Tibial nerve (tissue), 4 donors: ENCODE measurements around the gene NUP214. TPM values are rescaled to one million over a fixed set of nuclear protein-coding genes. Genes with fewer than 3 reads are reported as not detected.
"Not testable (repeated sequence)": the region's sequence is repeated elsewhere in the genome, so short reads cannot be mapped to it uniquely, and the experiment has no call there.

Source experiments
- DNase-seq, 2 donors: peaks; one replicate each; pipeline ENCODE4 v3.0.0-alpha.2; 2019; ENCODE audit warnings: low spot score in 2 of 2
- H3K27ac ChIP-seq, 4 donors: fragments of 200-600 bp; sonication (generic) in 3 of 4; one replicate each; pipeline ENCODE4 v1.5.1; 2017 to 2019; ENCODE audit warnings: mild to moderate bottlenecking in 1 of 4
- H3K27me3 ChIP-seq, 2 donors: fragments of 200-600 bp; sonication (generic) in 1 of 2; one replicate each; pipeline versions ENCODE4 v1.5.1 to v1.6.0; 2017 to 2019
- H3K36me3 ChIP-seq, 3 donors: fragments of 200-600 bp; sonication (generic); one replicate each; pipeline ENCODE4 v1.5.1; 2018 to 2019
- H3K4me1 ChIP-seq, 4 donors: fragments of 200-600 bp; sonication (generic) in 3 of 4; one replicate each; pipeline ENCODE4 v1.5.1; 2017 to 2019
- H3K4me3 ChIP-seq, 4 donors: fragments of 200-600 bp; sonication (generic) in 3 of 4; one replicate each; pipeline ENCODE4 v1.5.1; 2017 to 2019; ENCODE audit warnings: mild to moderate bottlenecking in 1 of 4, moderate library complexity in 1 of 4
- H3K9me3 ChIP-seq, 4 donors: fragments of 200-600 bp; sonication (generic) in 3 of 4; one replicate each; pipeline ENCODE4 v1.5.1; 2017 to 2019
- EP300 ChIP-seq, 2 donors: sonication (generic); formaldehyde crosslinking; IDR thresholded peaks; one replicate each; pipeline ENCODE4 v1.6.1; 2017; ENCODE audit warnings: antibody characterized with exemption in 2 of 2, mild to moderate bottlenecking in 1 of 2
- POLR2A ChIP-seq, 2 donors: fragments of 450-650 bp; IDR thresholded peaks; one replicate each; pipeline ENCODE4 v1.6.1; 2017; ENCODE audit warnings: antibody characterized with exemption in 2 of 2, mild to moderate bottlenecking in 2 of 2, moderate library complexity in 2 of 2
- WGBS, 2 donors: methylation state at CpG; one replicate each; pipeline ENCODE4 v1.1.5; 2018; 5-methylcytosine and 5-hydroxymethylcytosine counted together
- total RNA-seq, 4 donors: library from RNA; depleted of rRNA; stranded (reverse); fragments of >200 nt; gene quantifications; one replicate each; pipeline ENCODE4 v1.1.0, GENCODE V29; 2016
- TF ChIP-seq, protein P1 (sequence below), 5 experiments: fragments of 200-600 bp in 3 of 5; fragments of 450-650 bp in 2 of 5; sonication (generic) in 3 of 5; IDR thresholded peaks; one replicate each; pipeline ENCODE4 v1.5.1; 2016 to 2019; ENCODE audit warnings: antibody characterized with exemption in 5 of 5, mild to moderate bottlenecking in 3 of 5, moderate library complexity in 2 of 5

The NUP214 gene
- total RNA-seq, 4 donors from 2014 or later = 39.8 to 94.2 (median 70.2) TPM

DNA sequence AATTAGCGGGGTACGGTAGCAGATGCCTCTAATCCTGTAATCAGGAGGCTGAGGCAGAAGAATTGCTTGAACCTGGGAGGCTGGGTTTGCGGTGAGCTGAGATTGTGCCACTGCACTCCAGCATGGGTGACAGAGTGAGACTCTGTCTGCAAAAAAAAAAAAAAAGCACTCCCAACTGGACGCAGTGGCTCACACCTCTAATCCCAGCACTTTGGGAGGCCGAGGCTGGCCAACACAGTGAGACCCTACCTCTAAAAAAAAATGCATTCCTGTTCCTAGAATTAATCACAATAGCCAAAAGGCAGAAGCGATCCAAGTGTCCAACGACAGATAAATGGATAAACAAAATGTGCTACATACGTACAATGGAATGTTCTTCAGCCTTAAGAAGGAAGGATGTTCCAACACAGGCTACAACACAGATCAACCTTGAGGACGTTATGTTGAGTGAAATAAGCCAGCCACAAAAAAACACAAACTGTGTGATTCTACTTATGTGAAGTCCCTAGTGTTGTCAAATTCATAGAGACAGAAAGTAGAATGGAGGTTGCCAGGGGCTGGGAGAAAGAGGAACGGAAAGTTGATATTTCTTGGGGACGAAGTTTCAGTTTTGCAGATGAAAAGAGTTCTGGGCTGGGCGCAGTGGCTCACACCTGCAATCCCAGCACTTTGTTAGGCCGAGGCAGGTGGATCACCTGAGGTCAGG is 137.1 kb downstream of the NUP214 start:
- peak overlapping the region in 1 of 4 donors; percentile 17 for H3K27ac ChIP-seq
- H3K4me3 ChIP-seq = no peak overlapping the region
- peaks cover 0 to 23% (median 0%) of the 10 kb centered on the region in 3 donors for H3K36me3 ChIP-seq
- H3K27me3 ChIP-seq = no peaks in the 10 kb centered on the region
- H3K9me3 ChIP-seq = no peaks in the 10 kb centered on the region
- no peak for DNase-seq
- WGBS, 2 donors = 80% methylated on average over 13 of the region's 13 CpGs
- peaks cover 0 to 25% (median 2%) of the 10 kb centered on the region in 4 donors for H3K4me1 ChIP-seq
- no peak for TF ChIP-seq EP300 (IDR thresholded peaks at IDR 0.05)
- TF ChIP-seq, protein P1, sequence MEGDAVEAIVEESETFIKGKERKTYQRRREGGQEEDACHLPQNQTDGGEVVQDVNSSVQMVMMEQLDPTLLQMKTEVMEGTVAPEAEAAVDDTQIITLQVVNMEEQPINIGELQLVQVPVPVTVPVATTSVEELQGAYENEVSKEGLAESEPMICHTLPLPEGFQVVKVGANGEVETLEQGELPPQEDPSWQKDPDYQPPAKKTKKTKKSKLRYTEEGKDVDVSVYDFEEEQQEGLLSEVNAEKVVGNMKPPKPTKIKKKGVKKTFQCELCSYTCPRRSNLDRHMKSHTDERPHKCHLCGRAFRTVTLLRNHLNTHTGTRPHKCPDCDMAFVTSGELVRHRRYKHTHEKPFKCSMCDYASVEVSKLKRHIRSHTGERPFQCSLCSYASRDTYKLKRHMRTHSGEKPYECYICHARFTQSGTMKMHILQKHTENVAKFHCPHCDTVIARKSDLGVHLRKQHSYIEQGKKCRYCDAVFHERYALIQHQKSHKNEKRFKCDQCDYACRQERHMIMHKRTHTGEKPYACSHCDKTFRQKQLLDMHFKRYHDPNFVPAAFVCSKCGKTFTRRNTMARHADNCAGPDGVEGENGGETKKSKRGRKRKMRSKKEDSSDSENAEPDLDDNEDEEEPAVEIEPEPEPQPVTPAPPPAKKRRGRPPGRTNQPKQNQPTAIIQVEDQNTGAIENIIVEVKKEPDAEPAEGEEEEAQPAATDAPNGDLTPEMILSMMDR (IDR thresholded peaks at IDR 0.05) = no peak
- no peak for TF ChIP-seq POLR2A (IDR thresholded peaks at IDR 0.05)

DNA sequence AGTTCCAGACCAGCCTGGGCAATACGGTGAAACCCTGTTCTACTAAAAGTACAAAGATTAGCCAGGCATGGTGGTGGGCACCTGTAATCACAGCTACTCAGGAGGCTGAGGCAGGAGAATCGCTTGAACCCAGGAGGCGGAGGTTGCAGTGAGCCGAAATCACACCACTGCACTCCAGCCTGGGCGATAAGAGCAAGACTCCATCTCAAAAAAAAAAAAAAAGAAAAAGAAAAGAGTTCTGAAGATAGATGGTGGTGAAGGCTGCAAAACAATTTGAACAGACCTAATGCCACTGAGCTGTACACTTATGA is 137.6 kb downstream of the NUP214 start:
- not testable (repeated sequence) for H3K9me3 ChIP-seq, H3K27me3 ChIP-seq, DNase-seq, H3K4me3 ChIP-seq
- peaks cover 0 to 20% (median 2%) of the 10 kb centered on the region in 4 donors for H3K4me1 ChIP-seq
- peak overlapping the region in 1 of 4 donors; percentile 17 for H3K27ac ChIP-seq
- WGBS, 2 donors = 86 to 92% methylated on average over 5 of the region's 5 CpGs
- H3K36me3 ChIP-seq = peaks cover 0 to 23% (median 0%) of the 10 kb centered on the region in 3 donors

DNA sequence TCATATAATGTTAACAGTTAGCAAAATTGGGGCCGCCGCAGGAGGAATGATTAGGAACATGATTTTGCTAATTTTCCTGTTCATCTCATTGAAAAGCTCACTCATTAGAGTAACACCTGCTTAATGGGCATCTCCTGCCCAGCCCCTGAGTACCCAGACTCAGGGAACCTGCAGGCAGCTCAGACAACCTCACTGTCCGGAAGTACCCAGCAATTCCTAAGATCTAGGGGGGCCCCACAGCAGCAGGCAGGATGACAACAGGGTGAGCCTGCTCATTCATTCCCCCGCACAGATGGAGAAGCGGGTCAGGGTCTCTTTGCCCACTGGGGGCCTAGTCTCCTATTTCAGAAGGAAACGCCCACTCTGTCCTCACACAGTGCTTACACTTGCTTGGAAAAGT is 138.3 kb downstream of the NUP214 start:
- H3K4me1 ChIP-seq = peaks cover 0 to 19% (median 2%) of the 10 kb centered on the region in 4 donors
- H3K4me3 ChIP-seq = no peak overlapping the region
- no peaks in the 10 kb centered on the region for H3K9me3 ChIP-seq
- DNase-seq = no peak
- 75 to 83% methylated on average over 6 of the region's 6 CpGs for WGBS, 2 donors
- peak overlapping the region in 1 of 4 donors; percentile 11 for H3K27ac ChIP-seq
- H3K36me3 ChIP-seq = peaks cover 0 to 23% (median 0%) of the 10 kb centered on the region in 3 donors
- no peaks in the 10 kb centered on the region for H3K27me3 ChIP-seq
- TF ChIP-seq, protein P1 (IDR thresholded peaks at IDR 0.05) = no peak
- TF ChIP-seq EP300 (IDR thresholded peaks at IDR 0.05) (no peak), POLR2A (IDR thresholded peaks at IDR 0.05) (no peak)

DNA sequence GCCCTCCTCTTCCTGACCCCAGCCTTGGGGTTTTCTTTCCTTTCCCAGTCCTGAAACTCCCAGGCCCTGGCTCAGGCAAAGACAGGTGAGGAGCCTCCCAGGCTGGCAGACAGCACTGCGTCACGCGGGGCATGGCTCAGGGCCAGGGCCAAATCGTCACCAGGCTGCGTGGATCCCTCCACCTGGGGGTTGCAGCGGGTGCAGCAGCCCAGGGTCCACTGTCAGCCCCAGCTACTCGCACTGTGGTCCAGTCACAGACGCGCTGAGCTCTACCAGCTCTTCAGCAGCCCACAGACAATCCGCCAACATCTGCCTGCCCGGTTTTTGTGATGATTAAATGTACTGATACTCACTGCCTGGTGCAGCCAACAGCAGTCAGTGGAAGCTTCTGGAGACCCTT is 138.8 kb downstream of the NUP214 start:
- Histone ChIP-seq H3K27me3 (no peaks in the 10 kb centered on the region), H3K4me1 (peaks cover 0 to 20% (median 2%) of the 10 kb centered on the region in 4 donors), H3K9me3 (no peaks in the 10 kb centered on the region), H3K4me3 (no peak overlapping the region), H3K36me3 (peaks cover 0 to 21% (median 0%) of the 10 kb centered on the region in 3 donors), H3K27ac (peak overlapping the region in 1 of 4 donors; percentile 11)
- DNase-seq = no peak
- TF ChIP-seq POLR2A (IDR thresholded peaks at IDR 0.05) = no peak
- no peak for TF ChIP-seq EP300 (IDR thresholded peaks at IDR 0.05)
- TF ChIP-seq, protein P1 (IDR thresholded peaks at IDR 0.05) = no peak
- WGBS, 2 donors = 66 to 82% methylated on average over 8 to 11 of the region's 11 CpGs

DNA sequence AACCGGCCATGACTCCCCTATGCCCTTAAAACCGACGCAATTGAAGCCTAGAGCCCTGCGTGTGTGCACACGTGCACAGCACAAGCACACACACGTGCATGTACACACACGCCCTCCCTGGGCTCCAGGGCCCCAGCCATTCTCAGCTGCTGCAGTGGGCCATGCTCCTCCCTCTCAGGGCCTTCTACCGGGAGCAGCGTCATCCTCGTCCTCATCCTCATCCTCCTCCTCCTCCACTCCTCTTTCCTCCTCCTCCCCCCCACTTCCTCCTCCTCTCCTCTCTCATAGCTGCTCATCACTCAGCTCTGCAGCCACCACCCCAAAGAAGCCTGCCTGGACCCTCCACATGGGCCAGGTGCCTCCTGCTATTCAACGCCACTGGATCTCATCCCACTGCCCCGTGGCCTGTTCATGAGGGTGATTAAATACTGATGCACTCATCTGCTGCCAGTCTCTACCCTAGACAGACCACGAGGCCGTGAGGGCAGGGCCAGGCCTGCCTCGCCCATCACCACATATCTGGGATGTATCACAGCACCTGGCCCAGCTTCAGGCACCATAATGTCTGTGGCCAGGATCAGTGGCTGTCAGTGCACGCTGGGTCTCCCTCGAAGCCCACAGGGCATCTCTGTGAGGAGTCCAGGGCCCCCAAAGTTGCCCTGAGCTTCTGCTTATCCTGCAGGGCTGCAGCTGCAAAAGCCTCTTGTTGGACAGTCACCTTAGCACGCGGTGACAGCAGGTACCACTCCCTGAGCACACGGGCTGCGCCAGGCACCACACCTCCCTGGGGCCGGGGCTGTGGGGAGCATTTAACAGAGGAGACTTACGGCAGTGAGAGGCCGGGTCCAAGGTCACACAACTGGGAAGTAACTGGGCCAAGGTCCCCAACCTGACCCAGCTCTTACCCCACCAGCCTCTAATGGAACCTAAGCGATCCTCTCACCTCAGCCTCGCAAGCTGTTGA is 141.2 kb downstream of the NUP214 start:
- Histone ChIP-seq H3K4me1 (peaks cover 0 to 40% (median 11%) of the 10 kb centered on the region in 4 donors), H3K36me3 (no peaks in the 10 kb centered on the region), H3K9me3 (no peaks in the 10 kb centered on the region), H3K27me3 (no peaks in the 10 kb centered on the region), H3K4me3 (no peak overlapping the region), H3K27ac (peak overlapping the region in 2 of 4 donors; percentile 25 to 26)
- TF ChIP-seq EP300 (IDR thresholded peaks at IDR 0.05) (no peak), POLR2A (IDR thresholded peaks at IDR 0.05) (no peak)
- TF ChIP-seq, protein P1 (IDR thresholded peaks at IDR 0.05) = no peak
- 60 to 71% methylated on average over 22 to 24 of the region's 26 CpGs for WGBS, 2 donors
- no peak for DNase-seq
